Right ventricle myocardium inferior (tissue), 1 donor: ENCODE results near the gene ACAD10. TPM values are rescaled to one million over a fixed set of nuclear protein-coding genes. Genes with fewer than 3 reads are reported as not detected.
"Not testable (repeated sequence)": the region's sequence is repeated elsewhere in the genome, so short reads cannot be mapped to it uniquely, and the experiment has no call there.

Experiments used
- ATAC-seq: fragments of 200-7000 bp; cut with Tn5 transposase; one replicate; pipeline ENCODE4 v1.9.1; 2020; ENCODE audit warnings: mild to moderate bottlenecking, moderate library complexity
- DNase-seq: peaks from one replicate; pipeline ENCODE4 v3.0.0; 2021; ENCODE audit errors: missing footprints
- intact Hi-C: fragments of 100-400 bp; cut with DNase I; formaldehyde crosslinking; loops from one replicate; pipeline ENCODE4 v1.11.0; 2022
- long read RNA-seq: library from polyadenylated mRNA; unstranded; transcript quantifications from one replicate; pipeline ENCODE4 v2.0.0, GENCODE V29; 2021
- total RNA-seq: library from RNA; stranded (reverse); fragmentation: NEBNext Ultra II Directional; extraction: Animal tissue kit (Norgen Biotek cat#: 25700); gene quantifications from one replicate; pipeline ENCODE4 v1.2.1, GENCODE V29; 2021
- donor health status: DM: no; HTN: yes; CAD: no; lungs with severe emphysema.

Gene ACAD10
- total RNA-seq: 27.8 TPM
- long read RNA-seq, partial matches to known transcripts: 4 of 15 reads
- long read RNA-seq, other reads (novel, unspliced or antisense): 8 of 15 reads

GRCh38 chr12:111685811-111686573, at the start of gene ACAD10, which contains the start of gene BRAP:
ACAD10 (plus strand) TSS chr12:111686053; CDS start chr12:111692710, 6,657 bp downstream.
BRAP (minus strand) TSS chr12:111685956; CDS start chr12:111685792, 164 bp downstream.
- ATAC-seq: peak; percentile 98
- DNase-seq: peak; percentile 98
- intact Hi-C loops: loop anchor here (10.0 kb wide), 1 partner anchor 291 kb away; no protein-coding TSS in a partner anchor

GRCh38 chr12:111636209-111636945, 49.5 kb upstream of the ACAD10 start:
- intact Hi-C loops: loop anchor here (5.0 kb wide), 1 partner anchor 39 kb away; the partner anchor contains the start of gene ATXN2
- peak; percentile 79 for ATAC-seq
- DNase-seq: peak; percentile 78

- intact Hi-C loops: loop anchor here (5.0 kb wide), 1 partner anchor 41 kb away; the partner anchor contains the start of gene ATXN2
- ATAC-seq: no peak
Measured at GRCh38 chr12:111638556-111638955, 47.3 kb upstream of the ACAD10 start.

GRCh38 chr12:111640506-111640905, 45.3 kb upstream of the ACAD10 start:
- intact Hi-C loops: no loop called here
- no peak for DNase-seq
- ATAC-seq: no peak

More at GRCh38 chr12:111638556-111638955, 47.3 kb upstream of the ACAD10 start:
- no peak for DNase-seq

GRCh38 chr12:111642681-111643426, 43.0 kb upstream of the ACAD10 start:
- no peak for ATAC-seq
- no peak for DNase-seq
- intact Hi-C loops: no loop called here

GRCh38 chr12:111643427-111643826, 42.4 kb upstream of the ACAD10 start:
- DNase-seq: no peak
- intact Hi-C loops: no loop called here
- ATAC-seq: peak; percentile 53

- no peak for ATAC-seq
- intact Hi-C loops: no loop called here
- DNase-seq: no peak
Measured at GRCh38 chr12:111645433-111645832, 40.4 kb upstream of the ACAD10 start.

- ATAC-seq: no peak
- no peak for DNase-seq
- intact Hi-C loops: no loop called here
Measured at GRCh38 chr12:111650912-111651311, 34.9 kb upstream of the ACAD10 start.

- ATAC-seq, DNase-seq, intact Hi-C loops: not testable (repeated sequence)
Measured at GRCh38 chr12:111652530-111652929, 33.3 kb upstream of the ACAD10 start.

GRCh38 chr12:111653596-111653995, 32.3 kb upstream of the ACAD10 start:
- intact Hi-C loops: no loop called here
- no peak for DNase-seq
- ATAC-seq: no peak

- DNase-seq: no peak
- intact Hi-C loops: no loop called here
- ATAC-seq: no peak
Measured at GRCh38 chr12:111655356-111655755, 30.5 kb upstream of the ACAD10 start.

- peak; percentile 42 for ATAC-seq
- intact Hi-C loops: no loop called here
- DNase-seq: no peak
Measured at GRCh38 chr12:111656016-111656415, 29.8 kb upstream of the ACAD10 start.

- no peak for DNase-seq
- intact Hi-C loops: no loop called here
- no peak for ATAC-seq
Measured at GRCh38 chr12:111664499-111664898, 21.4 kb upstream of the ACAD10 start.

GRCh38 chr12:111664961-111665865, 20.6 kb upstream of the ACAD10 start:
- ATAC-seq: no peak
- intact Hi-C loops: no loop called here
- DNase-seq: no peak

- DNase-seq (no peak), ATAC-seq (no peak)
- intact Hi-C loops: no loop called here
Measured at GRCh38 chr12:111672822-111673381, 13.0 kb upstream of the ACAD10 start.

- ATAC-seq (no peak), DNase-seq (no peak)
- intact Hi-C loops: no loop called here
Measured at GRCh38 chr12:111673503-111673902, 12.3 kb upstream of the ACAD10 start.

- intact Hi-C loops: no loop called here
- no peak for DNase-seq
- no peak for ATAC-seq
Measured at GRCh38 chr12:111677186-111677585, 8.7 kb upstream of the ACAD10 start.
